ENCODE results near the gene CACNA1S. TPM values are rescaled to one million over a fixed set of nuclear protein-coding genes. Genes with fewer than 3 reads are reported as not detected.

The CACNA1S gene
- total RNA-seq (2021) (not detected in 2 replicates), Bru-seq, nascent RNA (not detected), BruChase-seq, experiment 1, labeled RNA remaining after a 2-hour chase (not detected), BruChase-seq, experiment 2, labeled RNA remaining after a 6-hour chase (not detected)
- long read RNA-seq = 0 reads

DNA sequence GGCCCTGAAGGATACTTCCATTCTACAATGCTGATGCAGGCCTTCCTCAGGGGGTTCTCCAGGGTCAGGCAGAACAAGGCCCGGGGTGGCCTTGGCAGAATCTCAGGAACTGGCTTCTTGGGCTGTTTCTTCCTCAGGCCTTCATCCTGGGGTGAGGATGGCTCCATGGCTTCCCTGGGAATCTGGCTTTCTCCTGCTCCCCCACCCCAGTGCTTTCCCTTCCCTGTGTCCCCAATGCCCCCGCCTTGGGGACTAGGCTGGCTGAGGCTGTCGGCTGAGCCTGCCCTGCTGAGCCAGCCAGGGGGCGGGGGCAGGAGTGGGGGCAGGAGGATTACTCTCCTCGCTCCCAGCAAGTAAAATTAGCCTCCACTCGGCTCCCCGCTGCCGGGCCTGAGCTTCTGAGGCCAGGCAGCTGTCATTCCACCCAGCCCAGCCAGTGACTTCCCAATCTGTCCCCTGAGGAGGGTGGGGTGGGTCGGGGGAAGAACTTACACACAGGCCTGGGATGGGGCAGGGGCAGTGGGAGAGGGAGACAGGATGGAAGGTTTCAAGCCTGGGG lies at the start of gene CACNA1S:
Gene CACNA1S, minus strand, starts transcription at position 254 of the 559 bp plus-strand sequence. Its CDS starts 87 bp downstream, at position 167.
- ChIA-PET CTCF (interaction anchor here (0.6 kb wide), 1 partner anchor 140 kb away, joined by 3 read pairs; no protein-coding TSS in a partner anchor), POLR2A (ENCODE audit: low non-redundant PET) (no interaction called here)
- Histone ChIP-seq H3K4me3 (ENCODE audit: low read depth, low read length, poor library complexity, severe bottlenecking) (no peak within 1 kb of the TSS), H3K4me1 (ENCODE audit: insufficient read depth, low read length, poor library complexity, severe bottlenecking) (peaks cover 8% of the 10 kb centered on the region), H3K36me3 (ENCODE audit: insufficient read depth, low read length, poor library complexity, severe bottlenecking) (no peaks in the 10 kb centered on the region), H3K9me3 (ENCODE audit: low read depth, low read length, poor library complexity, severe bottlenecking) (no peaks in the 10 kb centered on the region), H3K27me3 (replicated peaks; ENCODE audit: insufficient read depth, low read depth, low read length, poor library complexity) (no peaks in the 10 kb centered on the region), H3K27ac (ENCODE audit: low read depth, low read length, poor library complexity, severe bottlenecking) (no peak within 1 kb of the TSS)
- intact Hi-C loops (cut with micrococcal nuclease; ENCODE audit: unreplicated experiment) = loop anchor here (10.0 kb wide), 1 partner anchor 557 kb away; no protein-coding TSS in a partner anchor
- TF ChIP-seq, protein P1, sequence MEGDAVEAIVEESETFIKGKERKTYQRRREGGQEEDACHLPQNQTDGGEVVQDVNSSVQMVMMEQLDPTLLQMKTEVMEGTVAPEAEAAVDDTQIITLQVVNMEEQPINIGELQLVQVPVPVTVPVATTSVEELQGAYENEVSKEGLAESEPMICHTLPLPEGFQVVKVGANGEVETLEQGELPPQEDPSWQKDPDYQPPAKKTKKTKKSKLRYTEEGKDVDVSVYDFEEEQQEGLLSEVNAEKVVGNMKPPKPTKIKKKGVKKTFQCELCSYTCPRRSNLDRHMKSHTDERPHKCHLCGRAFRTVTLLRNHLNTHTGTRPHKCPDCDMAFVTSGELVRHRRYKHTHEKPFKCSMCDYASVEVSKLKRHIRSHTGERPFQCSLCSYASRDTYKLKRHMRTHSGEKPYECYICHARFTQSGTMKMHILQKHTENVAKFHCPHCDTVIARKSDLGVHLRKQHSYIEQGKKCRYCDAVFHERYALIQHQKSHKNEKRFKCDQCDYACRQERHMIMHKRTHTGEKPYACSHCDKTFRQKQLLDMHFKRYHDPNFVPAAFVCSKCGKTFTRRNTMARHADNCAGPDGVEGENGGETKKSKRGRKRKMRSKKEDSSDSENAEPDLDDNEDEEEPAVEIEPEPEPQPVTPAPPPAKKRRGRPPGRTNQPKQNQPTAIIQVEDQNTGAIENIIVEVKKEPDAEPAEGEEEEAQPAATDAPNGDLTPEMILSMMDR (conservative IDR thresholded peaks at IDR 0.05; ENCODE audit: low read depth, low read length) = no peak
- no peak for TF ChIP-seq EZH2 (IDR thresholded peaks at IDR 0.05; ENCODE audit: borderline replicate concordance, low read depth, low read length, poor library complexity, severe bottlenecking)
- BruUV-seq (replicated peaks) = no TSS peak
- no peak for DNase-seq (ENCODE audit: low spot score)

DNA sequence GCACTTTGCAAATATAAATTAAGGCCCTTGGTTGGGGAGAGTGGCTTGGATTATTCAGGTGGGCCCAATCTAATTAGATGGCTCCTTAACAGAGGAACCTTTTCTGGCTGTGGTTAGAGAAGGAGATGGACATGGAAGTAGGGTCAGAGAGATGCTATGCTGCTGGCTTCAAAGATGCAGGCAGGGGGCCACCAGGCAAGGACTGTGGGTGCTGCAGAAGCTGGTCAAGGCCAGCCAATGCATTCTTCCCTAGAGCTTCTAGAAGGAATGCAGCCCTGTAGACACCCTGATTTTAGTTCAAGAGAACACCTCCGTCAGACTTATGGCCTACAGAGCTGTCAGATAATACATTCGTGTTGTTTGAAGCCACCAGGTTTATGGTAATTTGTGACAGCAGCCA lies 45.7 kb upstream of the CACNA1S start:
- ChIA-PET POLR2A (ENCODE audit: low non-redundant PET) (no interaction called here), CTCF (no interaction called here)
- H3K4me1 ChIP-seq (ENCODE audit: insufficient read depth, low read length, poor library complexity, severe bottlenecking) = peaks cover 6% of the 10 kb centered on the region
- no peaks in the 10 kb centered on the region for H3K27me3 ChIP-seq (replicated peaks; ENCODE audit: insufficient read depth, low read depth, low read length, poor library complexity)
- no peak overlapping the region for H3K27ac ChIP-seq (ENCODE audit: low read depth, low read length, poor library complexity, severe bottlenecking)
- intact Hi-C loops (cut with micrococcal nuclease; ENCODE audit: unreplicated experiment) = no loop called here
- no TSS peak for BruUV-seq (replicated peaks)
- H3K36me3 ChIP-seq (ENCODE audit: insufficient read depth, low read length, poor library complexity, severe bottlenecking) = no peaks in the 10 kb centered on the region
- no peak for DNase-seq (ENCODE audit: low spot score)
- no peak overlapping the region for H3K4me3 ChIP-seq (ENCODE audit: low read depth, low read length, poor library complexity, severe bottlenecking)
- TF ChIP-seq, protein P1 (conservative IDR thresholded peaks at IDR 0.05; ENCODE audit: low read depth, low read length) = no peak
- H3K9me3 ChIP-seq (ENCODE audit: low read depth, low read length, poor library complexity, severe bottlenecking) = no peaks in the 10 kb centered on the region

DNA sequence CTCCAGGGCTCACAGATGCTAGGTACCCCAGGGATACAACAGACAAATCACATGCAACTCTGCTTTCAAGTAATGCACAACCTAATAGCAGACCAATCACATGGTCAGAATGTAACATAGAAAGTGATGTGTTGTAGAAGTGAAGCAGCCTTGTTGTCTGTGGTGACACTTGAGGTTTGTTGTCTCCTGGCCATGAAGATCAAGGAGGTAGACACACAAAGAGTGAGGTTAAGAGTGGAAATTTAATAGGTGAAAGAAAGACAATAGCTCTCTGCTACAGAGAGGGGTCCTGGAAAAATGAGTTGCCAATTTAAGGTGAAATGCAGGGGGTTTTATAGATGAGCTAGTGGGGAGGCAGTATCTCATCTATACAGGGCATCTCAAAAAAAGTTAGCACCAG lies 44.6 kb upstream of the CACNA1S start:
- intact Hi-C loops (cut with micrococcal nuclease; ENCODE audit: unreplicated experiment) = no loop called here
- TF ChIP-seq EZH2 (IDR thresholded peaks at IDR 0.05; ENCODE audit: borderline replicate concordance, low read depth, low read length, poor library complexity, severe bottlenecking) = no peak
- TF ChIP-seq, protein P1 (conservative IDR thresholded peaks at IDR 0.05; ENCODE audit: low read depth, low read length) = no peak
- no peak for DNase-seq (ENCODE audit: low spot score)
- Histone ChIP-seq H3K4me1 (ENCODE audit: insufficient read depth, low read length, poor library complexity, severe bottlenecking) (peaks cover 10% of the 10 kb centered on the region), H3K27ac (ENCODE audit: low read depth, low read length, poor library complexity, severe bottlenecking) (no peak overlapping the region), H3K27me3 (replicated peaks; ENCODE audit: insufficient read depth, low read depth, low read length, poor library complexity) (no peaks in the 10 kb centered on the region), H3K36me3 (ENCODE audit: insufficient read depth, low read length, poor library complexity, severe bottlenecking) (peaks cover 7% of the 10 kb centered on the region), H3K9me3 (ENCODE audit: low read depth, low read length, poor library complexity, severe bottlenecking) (no peaks in the 10 kb centered on the region), H3K4me3 (ENCODE audit: low read depth, low read length, poor library complexity, severe bottlenecking) (no peak overlapping the region)
- no TSS peak for BruUV-seq (replicated peaks)
- ChIA-PET CTCF (no interaction called here), POLR2A (ENCODE audit: low non-redundant PET) (no interaction called here)

All from A673 (cell line).